ENCODE data around the gene ATP1A2. TPM values are rescaled to one million over a fixed set of nuclear protein-coding genes. Genes with fewer than 3 reads are reported as not detected.
A peak's percentile ranks its signal among the peaks of the same experiment; 100 is the strongest.
"Not testable (repeated sequence)": the region's sequence is repeated elsewhere in the genome, so short reads cannot be mapped to it uniquely, and the experiment has no call there.

ATP1A2 gene
- total RNA-seq, 1 experiment from 2014 or later: 23.2 TPM

GRCh38 chr1:160123726-160124125, 8.2 kb downstream of the ATP1A2 start (continued):
- TF ChIP-seq SP1 (CRISPR knock-in tag; conservative IDR thresholded peaks at IDR 0.05) (no peak), TCF7 (CRISPR knock-in tag; IDR thresholded peaks at IDR 0.05; ENCODE audit: low read depth) (no peak), USF2 (CRISPR knock-in tag; IDR thresholded peaks at IDR 0.05) (no peak), ZNF263 (CRISPR knock-in tag; IDR thresholded peaks at IDR 0.05; ENCODE audit: low read depth) (no peak)

GRCh38 chr1:160124705-160125478, 9.3 kb downstream of the ATP1A2 start:
- ChIA-PET POLR2A (interaction anchor here (1.0 kb wide), 1 partner anchor 9 kb away, joined by 4 read pairs; the partner anchor contains the start of gene ATP1A2), CTCF (interaction anchor here (0.6 to 2.2 kb wide), 10 partner anchors 22 to 127 kb away, joined by 3 to 35 read pairs (median 4); no protein-coding TSS in a partner anchor)
- peaks cover 41% of the 10 kb centered on the region for H3K36me3 Mint-ChIP-seq
- no peaks in the 10 kb centered on the region for H3K27me3 Mint-ChIP-seq (ENCODE audit: low read depth)
- DNase-seq (ENCODE audit: low spot score) (no peak), ATAC-seq (peak; percentile 52)
- TF ChIP-seq FOXP4 (CRISPR knock-in tag; IDR thresholded peaks at IDR 0.05) (no peak), NFYB (CRISPR knock-in tag; conservative IDR thresholded peaks at IDR 0.05; ENCODE audit: low read depth) (no peak), NR1H2 (CRISPR knock-in tag; IDR thresholded peaks at IDR 0.05) (no peak)
- peaks cover 12% of the 10 kb centered on the region for H3K4me1 Mint-ChIP-seq
- H3K27ac Mint-ChIP-seq: peak overlapping the region; percentile 4; the same call in 1 of the 2 replicates
- H3K9me3 Mint-ChIP-seq: no peaks in the 10 kb centered on the region
- no peak overlapping the region for H3K4me3 Mint-ChIP-seq

- TF ChIP-seq FOXP1 (CRISPR knock-in tag; IDR thresholded peaks at IDR 0.05; ENCODE audit: borderline replicate concordance) (no peak), ATF3 (CRISPR knock-in tag; conservative IDR thresholded peaks at IDR 0.05) (no peak), FOXK1 (CRISPR knock-in tag; IDR thresholded peaks at IDR 0.05) (no peak), JAZF1 (CRISPR knock-in tag; IDR thresholded peaks at IDR 0.05) (no peak), ZNF532 (CRISPR knock-in tag; IDR thresholded peaks at IDR 0.05; ENCODE audit: borderline replicate concordance) (no peak), E2F5 (CRISPR knock-in tag; IDR thresholded peaks at IDR 0.05) (no peak), NFE2L1 (CRISPR knock-in tag; IDR thresholded peaks at IDR 0.05) (no peak), ERG (CRISPR knock-in tag; IDR thresholded peaks at IDR 0.05) (no peak), NFATC4 (CRISPR knock-in tag; IDR thresholded peaks at IDR 0.05) (no peak), TCF7 (CRISPR knock-in tag; IDR thresholded peaks at IDR 0.05; ENCODE audit: low read depth) (no peak), MLX (CRISPR knock-in tag; IDR thresholded peaks at IDR 0.05) (no peak)
- Mint-ChIP-seq H3K4me3 (no peak overlapping the region), H3K36me3 (peaks cover 44% of the 10 kb centered on the region), H3K4me1 (peaks cover 12% of the 10 kb centered on the region), H3K27ac (no peak overlapping the region), H3K9me3 (no peaks in the 10 kb centered on the region), H3K27me3 (ENCODE audit: low read depth) (no peaks in the 10 kb centered on the region)
- ATAC-seq (no peak), DNase-seq (ENCODE audit: low spot score) (no peak)
- CTCF ChIA-PET: interaction anchor here (0.6 to 2.2 kb wide), 8 partner anchors 22 to 126 kb away, joined by 3 to 35 read pairs (median 3); no protein-coding TSS in a partner anchor
- POLR2A ChIA-PET: no interaction called here
Measured at GRCh38 chr1:160125746-160126145, 10.2 kb downstream of the ATP1A2 start.

- H3K9me3 Mint-ChIP-seq; H3K4me3 Mint-ChIP-seq; POLR2A ChIA-PET; DNase-seq (ENCODE audit: low spot score); H3K27me3 Mint-ChIP-seq (ENCODE audit: low read depth); H3K27ac Mint-ChIP-seq; ATAC-seq: not testable (repeated sequence)
- Mint-ChIP-seq H3K4me1 (peaks cover 12% of the 10 kb centered on the region), H3K36me3 (peaks cover 50% of the 10 kb centered on the region)
- CTCF ChIA-PET: interaction anchor here (1.0 to 1.5 kb wide), 2 partner anchors 25 to 36 kb away, joined by 3 read pairs; no protein-coding TSS in a partner anchor
Measured at GRCh38 chr1:160126342-160126741, 10.8 kb downstream of the ATP1A2 start.

All from WTC11 (cell line).